Osteocyte (in vitro differentiated cells): Measurements from ENCODE around the gene HMGCL. TPM values are rescaled to one million over a fixed set of nuclear protein-coding genes. Genes with fewer than 3 reads are reported as not detected.

Source experiments
- DNase-seq: peaks from one replicate; pipeline ENCODE4 v3.0.0; 2021; ENCODE audit warnings: mixed read lengths; ENCODE audit not compliant: unreplicated experiment; ENCODE audit errors: extremely low spot score
- H3K27ac Mint-ChIP-seq: one replicate; pipeline ENCODE4 v1.8.0; 2021; ENCODE audit warnings: mild to moderate bottlenecking, mixed read lengths; ENCODE audit not compliant: unreplicated experiment
- H3K27me3 Mint-ChIP-seq: one replicate; pipeline ENCODE4 v1.8.0; 2021; ENCODE audit warnings: mixed read lengths; ENCODE audit not compliant: unreplicated experiment
- H3K36me3 Mint-ChIP-seq: one replicate; pipeline ENCODE4 v1.8.0; 2021; ENCODE audit warnings: mixed read lengths; ENCODE audit not compliant: unreplicated experiment
- H3K4me1 Mint-ChIP-seq: one replicate; pipeline ENCODE4 v1.8.0; 2021; ENCODE audit warnings: mixed read lengths; ENCODE audit not compliant: unreplicated experiment
- H3K4me3 Mint-ChIP-seq: one replicate; pipeline ENCODE4 v1.8.0; 2021; ENCODE audit warnings: mild to moderate bottlenecking, moderate library complexity, mixed read lengths; ENCODE audit not compliant: unreplicated experiment
- H3K9me3 Mint-ChIP-seq: one replicate; pipeline ENCODE4 v1.8.0; 2021; ENCODE audit warnings: mixed read lengths; ENCODE audit not compliant: unreplicated experiment
- total RNA-seq: library from RNA; stranded (reverse); gene quantifications from 2 replicates; pipeline ENCODE4 v1.2.1, GENCODE V29; 2021
- TF ChIP-seq, protein P1 (sequence below): fragments of 200-600 bp; sonication (generic); IDR thresholded peaks from 2 replicates; pipeline ENCODE4 v1.5.0; 2021; ENCODE audit warnings: antibody characterized with exemption, mild to moderate bottlenecking, moderate library complexity

Gene HMGCL
- total RNA-seq, 1 donor from 2014 or later = 37.4 TPM

DNA sequence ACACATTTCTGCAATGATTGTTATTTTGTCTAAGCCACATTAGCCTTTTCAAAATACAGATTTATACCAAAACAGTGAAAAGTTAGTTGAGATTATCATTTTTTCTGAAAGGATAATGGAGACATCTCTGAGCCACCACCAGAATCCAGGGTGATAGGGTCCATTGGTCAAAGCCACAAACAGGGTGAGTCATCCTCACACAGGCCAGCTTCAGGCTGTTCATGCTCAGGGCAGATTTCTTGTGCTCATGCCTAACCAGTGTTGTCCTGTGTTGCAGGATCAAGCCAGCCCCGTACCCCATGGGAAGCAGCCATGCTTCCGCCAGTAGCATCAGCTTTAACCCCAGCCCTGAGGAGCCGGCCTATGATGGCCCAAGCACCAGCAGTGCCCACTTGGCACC, 68.6 kb downstream of the HMGCL start:
- no peak overlapping the region for H3K4me3 Mint-ChIP-seq
- H3K36me3 Mint-ChIP-seq = peaks cover 52% of the 10 kb centered on the region
- H3K4me1 Mint-ChIP-seq = no peaks in the 10 kb centered on the region
- H3K9me3 Mint-ChIP-seq = no peaks in the 10 kb centered on the region
- TF ChIP-seq, protein P1, sequence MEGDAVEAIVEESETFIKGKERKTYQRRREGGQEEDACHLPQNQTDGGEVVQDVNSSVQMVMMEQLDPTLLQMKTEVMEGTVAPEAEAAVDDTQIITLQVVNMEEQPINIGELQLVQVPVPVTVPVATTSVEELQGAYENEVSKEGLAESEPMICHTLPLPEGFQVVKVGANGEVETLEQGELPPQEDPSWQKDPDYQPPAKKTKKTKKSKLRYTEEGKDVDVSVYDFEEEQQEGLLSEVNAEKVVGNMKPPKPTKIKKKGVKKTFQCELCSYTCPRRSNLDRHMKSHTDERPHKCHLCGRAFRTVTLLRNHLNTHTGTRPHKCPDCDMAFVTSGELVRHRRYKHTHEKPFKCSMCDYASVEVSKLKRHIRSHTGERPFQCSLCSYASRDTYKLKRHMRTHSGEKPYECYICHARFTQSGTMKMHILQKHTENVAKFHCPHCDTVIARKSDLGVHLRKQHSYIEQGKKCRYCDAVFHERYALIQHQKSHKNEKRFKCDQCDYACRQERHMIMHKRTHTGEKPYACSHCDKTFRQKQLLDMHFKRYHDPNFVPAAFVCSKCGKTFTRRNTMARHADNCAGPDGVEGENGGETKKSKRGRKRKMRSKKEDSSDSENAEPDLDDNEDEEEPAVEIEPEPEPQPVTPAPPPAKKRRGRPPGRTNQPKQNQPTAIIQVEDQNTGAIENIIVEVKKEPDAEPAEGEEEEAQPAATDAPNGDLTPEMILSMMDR = no peak
- no peak for DNase-seq
- H3K27ac Mint-ChIP-seq = no peak overlapping the region
- no peaks in the 10 kb centered on the region for H3K27me3 Mint-ChIP-seq

DNA sequence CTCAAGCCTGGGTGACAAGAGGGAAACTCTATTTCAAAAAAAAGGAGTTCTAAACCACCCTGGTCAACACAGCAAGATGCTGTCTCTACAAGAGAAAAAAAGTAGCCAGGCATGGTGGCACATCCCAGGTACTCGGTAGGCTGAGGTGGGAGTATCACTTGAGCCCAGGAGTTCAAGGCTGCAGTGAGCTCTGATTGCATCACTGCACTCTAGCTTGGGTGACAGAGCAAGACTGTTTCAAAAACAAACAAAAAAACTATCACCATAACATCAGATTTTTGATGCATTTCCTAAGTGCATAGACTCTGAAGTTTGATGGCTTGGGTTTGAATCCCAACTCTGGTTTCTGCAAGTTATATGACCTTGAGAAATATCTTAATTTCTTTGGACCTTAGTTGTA, 72.3 kb downstream of the HMGCL start:
- Mint-ChIP-seq H3K9me3 (no peaks in the 10 kb centered on the region), H3K27me3 (no peaks in the 10 kb centered on the region), H3K36me3 (peaks cover 47% of the 10 kb centered on the region), H3K27ac (no peak overlapping the region), H3K4me1 (no peaks in the 10 kb centered on the region), H3K4me3 (no peak overlapping the region)
- DNase-seq = no peak
- TF ChIP-seq, protein P1 = no peak

Other genes with a start within 250 kb of the HMGCL start
- gene RPL11, start 133.6 kb downstream of the HMGCL start, total RNA-seq = 823 and 843 TPM in 2 replicates
- 41.4 and 47.0 TPM in 2 replicates for gene ELOA, start 82.0 kb downstream of the HMGCL start, total RNA-seq
- 42.4 and 44.3 TPM in 2 replicates for gene PITHD1, start 47.0 kb downstream of the HMGCL start, total RNA-seq
- 39.2 and 39.9 TPM in 2 replicates for gene LYPLA2, start 34.3 kb downstream of the HMGCL start, total RNA-seq
- gene GALE, start 24.7 kb downstream of the HMGCL start, total RNA-seq = 17.5 and 20.0 TPM in 2 replicates
- gene FUCA1, start 42.9 kb upstream of the HMGCL start, total RNA-seq = 16.4 and 18.0 TPM in 2 replicates
- gene CNR2, start 87.9 kb upstream of the HMGCL start, total RNA-seq = not detected in 2 replicates
- gene PNRC2, start 134.4 kb upstream of the HMGCL start, total RNA-seq = 58.9 and 63.7 TPM in 2 replicates
- gene SRSF10, start 154.9 kb upstream of the HMGCL start, total RNA-seq = 87.0 and 93.3 TPM in 2 replicates